HG03378 (cell line): Measurements from ENCODE around the gene SASH1.

Experiments used
- ATAC-seq: cut with Tn5 transposase; IDR thresholded peaks from one replicate; pipeline ENCODE4 v1.9.1; 2021; ENCODE audit warnings: mild to moderate bottlenecking, moderate library complexity; ENCODE audit not compliant: unreplicated experiment

SASH1 gene

GRCh38 chr6:148491638-148492251 lies 149.1 kb downstream of the SASH1 start:
- ATAC-seq: no peak

GRCh38 chr6:148492654-148493290 lies 150.1 kb downstream of the SASH1 start:
- no peak for ATAC-seq

GRCh38 chr6:148493424-148493823 lies 150.8 kb downstream of the SASH1 start:
- ATAC-seq: no peak

- no peak for ATAC-seq
These were observed 151.6 kb downstream of the SASH1 start for GRCh38 chr6:148494226-148494625.

- no peak for ATAC-seq
These were observed 152.4 kb downstream of the SASH1 start for GRCh38 chr6:148495029-148495428.

- no peak for ATAC-seq
These were observed 154.6 kb downstream of the SASH1 start for GRCh38 chr6:148497257-148497656.

- no peak for ATAC-seq
These were observed 155.1 kb downstream of the SASH1 start for GRCh38 chr6:148497717-148498116.

GRCh38 chr6:148500402-148500801 lies 157.8 kb downstream of the SASH1 start:
- ATAC-seq: no peak

- no peak for ATAC-seq
These were observed 158.5 kb downstream of the SASH1 start for GRCh38 chr6:148501178-148501590.

- no peak for ATAC-seq
These were observed 159.6 kb downstream of the SASH1 start for GRCh38 chr6:148502083-148502772.

- no peak for ATAC-seq
These were observed 160.1 kb downstream of the SASH1 start for GRCh38 chr6:148502773-148503135.

GRCh38 chr6:148503703-148504102 lies 161.1 kb downstream of the SASH1 start:
- ATAC-seq: no peak

- no peak for ATAC-seq
These were observed 165.1 kb downstream of the SASH1 start for GRCh38 chr6:148507774-148508173.

GRCh38 chr6:148508401-148509041 lies 165.9 kb downstream of the SASH1 start:
- no peak for ATAC-seq

GRCh38 chr6:148509119-148509799 lies 166.6 kb downstream of the SASH1 start:
- peak; percentile 21 for ATAC-seq

- peak; percentile 74 for ATAC-seq
These were observed 167.4 kb downstream of the SASH1 start for GRCh38 chr6:148509800-148510581.

GRCh38 chr6:148513145-148514071 lies 170.8 kb downstream of the SASH1 start:
- ATAC-seq: no peak

GRCh38 chr6:148514091-148514845 lies 171.6 kb downstream of the SASH1 start:
- no peak for ATAC-seq

- ATAC-seq: no peak
These were observed 173.6 kb downstream of the SASH1 start for GRCh38 chr6:148516217-148516616.
